ENCODE data around the gene EEPD1. TPM values are rescaled to one million over a fixed set of nuclear protein-coding genes. Genes with fewer than 3 reads are reported as not detected.

EEPD1 gene
- total RNA-seq, 2 donors from 2014 or later = 8.2 to 10.0 TPM

DNA sequence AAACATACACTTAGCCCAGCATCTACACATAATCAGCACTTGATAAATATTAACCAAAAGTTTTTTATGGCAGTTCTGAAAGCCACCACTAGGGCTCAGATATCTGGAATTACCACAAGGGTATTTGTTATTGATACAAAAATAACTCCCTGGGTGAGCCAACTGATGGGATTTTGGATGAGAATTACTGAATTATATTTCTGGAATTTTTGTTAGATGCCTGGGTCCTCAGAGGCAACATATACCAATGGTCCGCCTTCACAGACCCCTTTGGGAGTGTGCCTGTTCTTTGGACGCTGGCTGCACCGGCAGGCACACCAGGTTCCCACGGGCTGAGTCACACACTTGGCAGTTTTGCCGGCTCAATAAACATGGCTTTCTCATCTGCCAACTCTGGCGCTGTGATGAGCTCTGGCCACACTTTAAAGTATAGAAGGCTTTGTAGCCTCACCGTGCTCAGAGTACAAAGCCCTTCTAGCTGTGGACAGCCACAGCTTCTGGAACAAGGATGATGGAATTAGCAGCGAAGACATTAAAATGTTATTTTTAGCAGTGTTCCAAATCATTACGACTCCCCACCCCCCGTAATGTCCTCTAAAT, 24.5 kb upstream of the EEPD1 start:
- Histone ChIP-seq H3K9me3 (no peaks in the 10 kb centered on the region), H3K27me3 (no peaks in the 10 kb centered on the region), H3K9ac (ENCODE audit: low read depth in 2 of 2, low read length in 2 of 2) (peak overlapping the region in 1 of 2 donors; percentile 34), H3K36me3 (no peaks in the 10 kb centered on the region), H3K4me3 (no peak overlapping the region), H3K27ac (peak overlapping the region; percentile 63), H3K4me1 (no peaks in the 10 kb centered on the region)
- intact Hi-C loops (cut with DNase I) = loop anchor here (5.0 kb wide), 1 partner anchor 164 kb away; no protein-coding TSS in a partner anchor
- TF ChIP-seq, protein P1, sequence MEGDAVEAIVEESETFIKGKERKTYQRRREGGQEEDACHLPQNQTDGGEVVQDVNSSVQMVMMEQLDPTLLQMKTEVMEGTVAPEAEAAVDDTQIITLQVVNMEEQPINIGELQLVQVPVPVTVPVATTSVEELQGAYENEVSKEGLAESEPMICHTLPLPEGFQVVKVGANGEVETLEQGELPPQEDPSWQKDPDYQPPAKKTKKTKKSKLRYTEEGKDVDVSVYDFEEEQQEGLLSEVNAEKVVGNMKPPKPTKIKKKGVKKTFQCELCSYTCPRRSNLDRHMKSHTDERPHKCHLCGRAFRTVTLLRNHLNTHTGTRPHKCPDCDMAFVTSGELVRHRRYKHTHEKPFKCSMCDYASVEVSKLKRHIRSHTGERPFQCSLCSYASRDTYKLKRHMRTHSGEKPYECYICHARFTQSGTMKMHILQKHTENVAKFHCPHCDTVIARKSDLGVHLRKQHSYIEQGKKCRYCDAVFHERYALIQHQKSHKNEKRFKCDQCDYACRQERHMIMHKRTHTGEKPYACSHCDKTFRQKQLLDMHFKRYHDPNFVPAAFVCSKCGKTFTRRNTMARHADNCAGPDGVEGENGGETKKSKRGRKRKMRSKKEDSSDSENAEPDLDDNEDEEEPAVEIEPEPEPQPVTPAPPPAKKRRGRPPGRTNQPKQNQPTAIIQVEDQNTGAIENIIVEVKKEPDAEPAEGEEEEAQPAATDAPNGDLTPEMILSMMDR (IDR thresholded peaks at IDR 0.05) = peak; percentile 74
- DNase-seq = peak; percentile 87

DNA sequence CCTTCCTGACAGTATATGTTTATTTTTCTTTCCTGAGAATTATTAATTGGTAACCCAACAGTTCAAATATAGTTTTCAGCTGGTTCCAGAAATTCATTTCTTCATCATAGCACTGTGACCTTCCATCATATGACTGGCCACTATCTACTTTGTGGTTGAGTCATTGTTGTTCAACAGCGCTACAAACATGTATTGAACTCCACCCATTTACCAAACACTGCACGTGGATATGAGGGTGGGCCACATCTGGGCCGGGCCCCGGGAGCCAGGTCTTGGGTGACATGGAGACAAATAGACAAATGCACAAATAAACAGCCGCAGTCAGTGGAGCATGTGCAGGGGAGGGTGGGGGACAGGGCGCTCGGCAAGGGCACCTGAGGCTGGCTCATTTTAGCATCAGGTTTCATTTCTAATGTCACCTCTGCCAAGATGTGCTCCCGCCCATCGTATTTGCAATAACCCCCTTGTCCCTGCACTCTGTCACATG, 24.0 kb upstream of the EEPD1 start:
- H3K27ac ChIP-seq = peak overlapping the region; percentile 63
- H3K4me1 ChIP-seq = no peaks in the 10 kb centered on the region
- no peaks in the 10 kb centered on the region for H3K27me3 ChIP-seq
- intact Hi-C loops (cut with DNase I) = loop anchor here (5.0 kb wide), 1 partner anchor 163 kb away; no protein-coding TSS in a partner anchor
- H3K9ac ChIP-seq (ENCODE audit: low read depth in 2 of 2, low read length in 2 of 2) = peak overlapping the region in 1 of 2 donors; percentile 34
- H3K4me3 ChIP-seq = no peak overlapping the region
- H3K9me3 ChIP-seq = no peaks in the 10 kb centered on the region
- TF ChIP-seq, protein P1 (IDR thresholded peaks at IDR 0.05) = no peak
- peak; percentile 67 for DNase-seq
- H3K36me3 ChIP-seq = no peaks in the 10 kb centered on the region

DNA sequence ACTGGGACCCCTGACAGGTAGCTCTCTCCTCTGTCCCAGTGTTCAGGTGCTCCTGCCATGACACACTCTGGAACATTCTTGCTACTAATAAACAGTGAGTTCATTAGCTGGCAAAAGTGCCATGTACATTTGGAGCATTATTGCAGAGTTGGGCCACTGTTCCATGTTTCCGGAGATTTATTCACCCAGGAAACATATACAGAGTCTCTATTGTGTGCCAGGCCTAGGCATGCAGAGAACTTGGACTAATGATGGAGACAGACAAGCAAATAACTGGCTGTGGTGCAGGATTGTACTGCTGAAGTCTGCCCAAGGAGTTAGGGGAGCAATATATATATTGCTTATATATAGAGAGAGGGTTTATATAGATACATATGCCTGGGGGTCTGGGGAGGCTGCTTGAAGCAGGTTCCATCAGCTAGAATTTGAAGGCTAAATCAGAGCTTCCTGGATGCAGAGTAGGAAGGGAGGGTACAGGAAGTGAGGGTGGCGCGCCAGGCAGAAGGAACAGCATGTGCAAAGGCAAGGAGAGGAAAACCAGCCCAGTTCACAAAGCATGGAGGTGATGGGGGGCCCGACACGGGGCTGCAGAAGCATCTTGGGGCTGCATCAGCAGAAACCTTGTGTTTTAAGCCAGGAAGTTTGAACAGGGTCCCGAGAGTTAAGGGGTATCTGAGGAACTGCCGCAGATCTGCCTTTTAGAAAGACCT, 22.7 kb upstream of the EEPD1 start:
- intact Hi-C loops (cut with DNase I) = no loop called here
- Histone ChIP-seq H3K9me3 (no peaks in the 10 kb centered on the region), H3K27me3 (no peaks in the 10 kb centered on the region), H3K4me3 (no peak overlapping the region), H3K27ac (no peak overlapping the region), H3K4me1 (no peaks in the 10 kb centered on the region), H3K36me3 (no peaks in the 10 kb centered on the region), H3K9ac (ENCODE audit: low read depth in 2 of 2, low read length in 2 of 2) (no peak overlapping the region)
- TF ChIP-seq, protein P1 (IDR thresholded peaks at IDR 0.05) = no peak
- no peak for DNase-seq

DNA sequence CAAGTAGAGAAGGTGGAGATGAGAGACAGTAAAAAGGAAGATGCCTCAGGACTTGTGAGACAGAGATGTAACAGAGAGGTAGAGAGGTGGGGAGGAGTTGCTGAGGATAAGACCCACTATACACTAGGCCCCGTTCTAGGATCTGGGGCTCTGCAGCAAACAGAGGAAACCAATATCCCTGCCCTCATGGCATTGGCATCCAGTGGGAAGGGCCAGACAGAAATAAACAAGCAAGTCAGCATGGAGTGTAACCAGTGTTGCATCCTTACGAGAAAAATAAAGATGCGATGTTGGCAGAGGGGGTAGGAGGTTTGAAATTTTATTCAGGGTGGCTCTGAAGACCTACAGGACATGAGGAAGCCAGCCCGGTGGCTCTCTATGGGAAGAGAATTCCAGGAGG, 22.0 kb upstream of the EEPD1 start:
- Histone ChIP-seq H3K4me1 (no peaks in the 10 kb centered on the region), H3K9ac (ENCODE audit: low read depth in 2 of 2, low read length in 2 of 2) (no peak overlapping the region), H3K27ac (no peak overlapping the region), H3K36me3 (no peaks in the 10 kb centered on the region), H3K4me3 (no peak overlapping the region), H3K9me3 (no peaks in the 10 kb centered on the region), H3K27me3 (no peaks in the 10 kb centered on the region)
- intact Hi-C loops (cut with DNase I) = no loop called here
- TF ChIP-seq, protein P1 (IDR thresholded peaks at IDR 0.05) = no peak
- DNase-seq = no peak

DNA sequence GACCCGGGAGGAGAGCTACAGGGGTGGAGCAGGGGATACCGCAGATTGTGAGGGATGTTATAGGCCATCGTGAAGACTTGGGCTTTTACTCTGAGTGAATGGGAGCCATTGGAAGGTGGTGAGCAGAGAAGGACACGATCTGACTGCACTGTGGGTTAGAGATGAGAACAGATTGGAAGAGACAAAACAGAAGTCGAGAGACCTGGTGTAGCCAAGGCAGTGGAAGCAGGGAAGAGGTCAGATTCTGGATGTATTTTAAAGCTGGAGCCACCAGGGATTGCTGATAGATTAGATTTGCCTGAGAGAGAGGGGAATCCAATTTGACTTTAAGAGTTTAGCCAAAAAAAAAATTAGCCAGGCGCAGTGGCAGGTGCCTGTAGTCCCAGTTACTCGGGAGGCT, 21.6 kb upstream of the EEPD1 start:
- Histone ChIP-seq H3K36me3 (no peaks in the 10 kb centered on the region), H3K4me1 (no peaks in the 10 kb centered on the region), H3K27ac (no peak overlapping the region), H3K9me3 (no peaks in the 10 kb centered on the region), H3K9ac (ENCODE audit: low read depth in 2 of 2, low read length in 2 of 2) (no peak overlapping the region), H3K4me3 (no peak overlapping the region), H3K27me3 (no peaks in the 10 kb centered on the region)
- TF ChIP-seq, protein P1 (IDR thresholded peaks at IDR 0.05) = no peak
- intact Hi-C loops (cut with DNase I) = no loop called here
- DNase-seq = no peak
